HFF-Myc (cell line): Measurements from ENCODE around the gene SPATA31A5.
"Not testable (repeated sequence)": the region's sequence is repeated elsewhere in the genome, so short reads cannot be mapped to it uniquely, and the experiment has no call there.

Experiments used
- DNase-seq: peaks from one replicate; pipeline ENCODE4 v3.0.0-alpha.2; 2011; ENCODE audit warnings: low read depth; ENCODE audit errors: extremely low read depth
- H3K4me3 ChIP-seq: replicated peaks from 2 replicates; pipeline ENCODE4 v1.5.1; 2011; ENCODE audit warnings: low read depth, mild to moderate bottlenecking, control low read depth, low read length

SPATA31A5 gene

DNA sequence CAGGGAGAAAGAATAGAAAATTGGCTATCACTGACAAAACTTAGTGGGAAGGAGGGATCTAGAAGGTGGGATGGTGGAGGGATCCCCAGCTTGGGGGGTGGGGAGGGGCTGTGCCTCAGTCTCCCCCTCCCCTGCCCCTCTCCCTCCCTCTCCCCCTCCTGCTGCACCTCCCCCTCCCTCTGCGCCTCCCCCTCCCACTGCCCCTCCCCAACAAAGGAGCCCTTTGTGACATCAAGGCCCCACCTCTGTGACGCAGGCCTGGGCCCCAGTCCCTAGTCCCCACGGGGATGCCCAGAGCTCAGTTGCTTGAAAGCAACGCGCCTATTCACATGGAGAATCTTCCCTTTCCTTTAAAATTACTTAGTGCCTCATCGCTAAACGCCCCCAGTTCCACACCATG, at the start of gene SPATA31A5:
Gene SPATA31A5, plus strand, starts transcription at position 301 of the 400 bp plus-strand sequence. Its CDS starts 29 bp downstream, at position 330.
- not testable (repeated sequence) for H3K4me3 ChIP-seq

DNA sequence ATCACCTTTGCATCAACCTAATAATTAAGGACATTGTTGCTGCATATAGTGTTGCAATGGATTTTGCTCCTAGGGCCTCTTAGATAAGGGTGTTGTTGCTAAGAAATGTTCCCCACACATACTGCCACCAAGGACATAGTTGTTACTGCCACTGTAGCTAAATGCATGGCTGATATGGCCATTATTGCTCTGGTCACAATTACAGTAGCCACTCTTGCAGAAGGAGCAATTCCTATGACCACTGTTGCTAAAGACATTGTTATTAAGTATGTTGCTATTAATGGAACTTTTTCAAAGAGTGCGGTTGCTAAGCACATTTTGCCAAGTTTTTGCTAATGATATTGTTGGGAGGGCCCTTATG, 48.8 kb downstream of the SPATA31A5 start:
- H3K4me3 ChIP-seq, DNase-seq: not testable (repeated sequence)

More for the DNA sequence above, at the start of gene SPATA31A5:
- not testable (repeated sequence) for DNase-seq

DNA sequence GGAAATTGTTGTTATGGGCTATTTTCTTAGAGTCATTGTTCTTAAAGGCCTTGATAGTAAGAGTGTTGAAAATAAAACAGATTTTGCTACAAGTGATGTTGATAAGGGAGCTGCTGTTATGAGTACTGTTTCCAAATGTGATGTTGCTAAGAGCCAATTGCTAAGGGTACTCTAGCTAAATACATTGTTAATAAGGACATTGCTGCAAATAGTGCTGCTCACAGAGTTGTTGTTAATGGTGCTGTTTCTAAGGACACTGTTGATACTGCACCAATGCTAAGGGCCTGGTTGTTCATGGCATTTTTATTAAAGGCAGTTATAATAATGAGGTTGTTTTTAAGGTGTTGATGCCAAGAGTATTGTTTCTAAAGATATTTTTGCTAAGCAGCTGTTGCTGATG, 52.2 kb downstream of the SPATA31A5 start:
- not testable (repeated sequence) for DNase-seq, H3K4me3 ChIP-seq
